ENCODE results near the gene TTBK1.

- TF ChIP-seq, protein P1, sequence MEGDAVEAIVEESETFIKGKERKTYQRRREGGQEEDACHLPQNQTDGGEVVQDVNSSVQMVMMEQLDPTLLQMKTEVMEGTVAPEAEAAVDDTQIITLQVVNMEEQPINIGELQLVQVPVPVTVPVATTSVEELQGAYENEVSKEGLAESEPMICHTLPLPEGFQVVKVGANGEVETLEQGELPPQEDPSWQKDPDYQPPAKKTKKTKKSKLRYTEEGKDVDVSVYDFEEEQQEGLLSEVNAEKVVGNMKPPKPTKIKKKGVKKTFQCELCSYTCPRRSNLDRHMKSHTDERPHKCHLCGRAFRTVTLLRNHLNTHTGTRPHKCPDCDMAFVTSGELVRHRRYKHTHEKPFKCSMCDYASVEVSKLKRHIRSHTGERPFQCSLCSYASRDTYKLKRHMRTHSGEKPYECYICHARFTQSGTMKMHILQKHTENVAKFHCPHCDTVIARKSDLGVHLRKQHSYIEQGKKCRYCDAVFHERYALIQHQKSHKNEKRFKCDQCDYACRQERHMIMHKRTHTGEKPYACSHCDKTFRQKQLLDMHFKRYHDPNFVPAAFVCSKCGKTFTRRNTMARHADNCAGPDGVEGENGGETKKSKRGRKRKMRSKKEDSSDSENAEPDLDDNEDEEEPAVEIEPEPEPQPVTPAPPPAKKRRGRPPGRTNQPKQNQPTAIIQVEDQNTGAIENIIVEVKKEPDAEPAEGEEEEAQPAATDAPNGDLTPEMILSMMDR (IDR thresholded peaks at IDR 0.05), result no peak
- no peak for TF ChIP-seq POLR2A (IDR thresholded peaks at IDR 0.05)
Measured at GRCh38 chr6:43213431-43213830, 29.9 kb upstream of the TTBK1 start.
